ENCODE results near the gene PXYLP1.

DNA sequence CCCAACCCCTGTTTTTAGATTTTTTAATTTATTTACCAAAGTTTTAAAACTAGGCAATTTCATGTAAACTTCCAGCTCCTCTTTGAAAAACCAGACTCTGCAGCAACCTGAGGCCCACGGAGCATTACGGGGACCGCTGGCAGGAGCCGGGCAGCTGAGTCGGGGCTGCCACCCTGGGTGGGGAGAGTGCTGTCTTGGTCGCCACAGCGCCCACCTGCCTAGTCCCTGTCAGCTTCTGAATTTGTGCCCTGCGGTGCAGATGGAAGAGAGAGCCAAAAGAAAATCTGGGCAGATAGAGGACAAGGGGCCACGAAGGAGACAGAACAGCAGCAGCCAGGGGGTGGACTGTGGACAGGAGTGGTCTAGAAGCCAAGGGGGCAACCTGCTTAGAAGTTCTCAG is 34.6 kb downstream of the PXYLP1 start:
- TF ChIP-seq, protein P1, sequence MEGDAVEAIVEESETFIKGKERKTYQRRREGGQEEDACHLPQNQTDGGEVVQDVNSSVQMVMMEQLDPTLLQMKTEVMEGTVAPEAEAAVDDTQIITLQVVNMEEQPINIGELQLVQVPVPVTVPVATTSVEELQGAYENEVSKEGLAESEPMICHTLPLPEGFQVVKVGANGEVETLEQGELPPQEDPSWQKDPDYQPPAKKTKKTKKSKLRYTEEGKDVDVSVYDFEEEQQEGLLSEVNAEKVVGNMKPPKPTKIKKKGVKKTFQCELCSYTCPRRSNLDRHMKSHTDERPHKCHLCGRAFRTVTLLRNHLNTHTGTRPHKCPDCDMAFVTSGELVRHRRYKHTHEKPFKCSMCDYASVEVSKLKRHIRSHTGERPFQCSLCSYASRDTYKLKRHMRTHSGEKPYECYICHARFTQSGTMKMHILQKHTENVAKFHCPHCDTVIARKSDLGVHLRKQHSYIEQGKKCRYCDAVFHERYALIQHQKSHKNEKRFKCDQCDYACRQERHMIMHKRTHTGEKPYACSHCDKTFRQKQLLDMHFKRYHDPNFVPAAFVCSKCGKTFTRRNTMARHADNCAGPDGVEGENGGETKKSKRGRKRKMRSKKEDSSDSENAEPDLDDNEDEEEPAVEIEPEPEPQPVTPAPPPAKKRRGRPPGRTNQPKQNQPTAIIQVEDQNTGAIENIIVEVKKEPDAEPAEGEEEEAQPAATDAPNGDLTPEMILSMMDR (IDR thresholded peaks at IDR 0.05 in 2 of 3, conservative IDR thresholded peaks at IDR 0.05 in 1 of 3; ENCODE audit: control insufficient read depth in 2 of 3, extremely low read depth in 1 of 3, insufficient read depth in 1 of 3, low read depth in 3 of 3, low read length in 3 of 3): no peak
- TF ChIP-seq ZNF274 (IDR thresholded peaks at IDR 0.05; ENCODE audit: insufficient read depth, insufficient read length) (no peak), POLR2A (IDR thresholded peaks at IDR 0.05; ENCODE audit: low read depth, low read length) (no peak), NFYB (IDR thresholded peaks at IDR 0.05; ENCODE audit: insufficient read depth, low read depth, low read length) (no peak), POLR2AphosphoS2 (IDR thresholded peaks at IDR 0.05; ENCODE audit: low read depth, low read length) (no peak), EZH2 (IDR thresholded peaks at IDR 0.05; ENCODE audit: borderline replicate concordance, control insufficient read depth, low read depth, low read length) (no peak), POLR2AphosphoS5 (IDR thresholded peaks at IDR 0.05; ENCODE audit: low read length) (no peak)
- TF ChIP-seq, protein P2, sequence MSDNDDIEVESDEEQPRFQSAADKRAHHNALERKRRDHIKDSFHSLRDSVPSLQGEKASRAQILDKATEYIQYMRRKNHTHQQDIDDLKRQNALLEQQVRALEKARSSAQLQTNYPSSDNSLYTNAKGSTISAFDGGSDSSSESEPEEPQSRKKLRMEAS (IDR thresholded peaks at IDR 0.05; ENCODE audit: low read depth, low read length): no peak
- TF ChIP-seq, protein P3, sequence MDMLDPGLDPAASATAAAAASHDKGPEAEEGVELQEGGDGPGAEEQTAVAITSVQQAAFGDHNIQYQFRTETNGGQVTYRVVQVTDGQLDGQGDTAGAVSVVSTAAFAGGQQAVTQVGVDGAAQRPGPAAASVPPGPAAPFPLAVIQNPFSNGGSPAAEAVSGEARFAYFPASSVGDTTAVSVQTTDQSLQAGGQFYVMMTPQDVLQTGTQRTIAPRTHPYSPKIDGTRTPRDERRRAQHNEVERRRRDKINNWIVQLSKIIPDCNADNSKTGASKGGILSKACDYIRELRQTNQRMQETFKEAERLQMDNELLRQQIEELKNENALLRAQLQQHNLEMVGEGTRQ (IDR thresholded peaks at IDR 0.05; ENCODE audit: borderline replicate concordance, low read depth, low read length): no peak

Data from GM12878 (cell line).